ENCODE results near the gene DPP10.

DPP10 gene

DNA sequence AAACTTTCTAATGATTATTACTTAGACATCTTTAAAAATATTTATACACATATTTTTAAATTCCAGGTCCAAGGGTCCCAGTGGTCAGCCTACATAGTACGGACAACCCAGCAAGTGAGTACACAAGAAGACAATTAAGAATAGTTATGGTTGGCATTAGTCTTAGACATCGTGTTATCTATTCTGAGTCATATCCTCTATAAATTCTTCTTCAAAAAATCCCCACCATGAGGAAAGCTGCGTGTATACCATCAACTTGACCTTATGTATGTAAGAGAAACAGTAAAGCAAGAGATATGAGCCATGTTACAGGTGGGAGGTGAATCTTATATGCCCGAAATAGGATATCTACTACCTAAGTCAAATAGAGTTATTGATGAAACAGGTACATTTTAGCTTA, 1339.8 kb downstream of the DPP10 start:
- FAIRE-seq, result no peak

GRCh38 chr2:115796078-115796477, 1353.6 kb downstream of the DPP10 start:
- no peak for FAIRE-seq

- no peak for FAIRE-seq
Observed at GRCh38 chr2:115807276-115807675, 1364.8 kb downstream of the DPP10 start.

DNA sequence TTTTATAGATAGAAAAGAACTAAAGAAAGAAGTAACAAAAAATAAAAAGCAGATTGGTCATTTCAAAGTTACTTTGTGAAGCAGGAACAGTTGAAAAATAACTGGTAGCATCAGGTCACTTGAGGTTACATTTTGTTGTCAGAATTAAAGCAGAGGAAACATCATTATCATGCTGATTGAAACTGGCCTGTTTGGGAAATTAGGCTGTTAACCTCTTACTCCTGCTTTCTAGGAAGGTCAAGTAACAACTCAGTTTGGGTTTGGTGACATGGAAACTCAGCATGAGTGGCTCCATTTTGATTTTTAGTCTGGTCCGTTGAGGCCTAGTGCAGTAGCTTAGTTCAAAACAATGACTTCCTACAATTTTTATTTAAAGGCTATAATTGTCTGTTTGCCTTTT, 1383.5 kb downstream of the DPP10 start:
- FAIRE-seq, result no peak

- FAIRE-seq, result no peak
Observed at GRCh38 chr2:115833196-115833595, 1390.8 kb downstream of the DPP10 start.

- FAIRE-seq, result no peak
Observed at GRCh38 chr2:115838539-115838938, 1396.1 kb downstream of the DPP10 start.

GRCh38 chr2:115842306-115842705, 1399.9 kb downstream of the DPP10 start:
- FAIRE-seq, result no peak

DNA sequence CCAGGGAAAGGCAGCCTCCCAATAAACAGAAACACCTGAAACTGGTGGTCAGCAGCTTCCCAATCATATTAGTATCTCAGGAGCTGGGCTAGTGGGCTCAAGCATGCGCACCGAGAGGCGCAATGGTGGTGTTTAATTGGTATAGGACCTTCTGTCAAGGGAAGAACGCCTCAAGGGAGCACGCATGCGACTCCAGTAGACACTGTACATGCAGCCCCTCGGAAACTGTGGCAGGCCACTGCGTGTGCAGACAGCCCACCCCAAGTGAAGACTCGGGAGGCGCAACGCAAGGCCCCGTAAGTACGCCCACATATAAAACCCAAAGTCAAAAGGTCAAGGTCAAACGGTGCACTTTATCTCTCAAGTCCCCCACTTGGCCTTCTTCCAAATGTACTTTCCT, 1405.8 kb downstream of the DPP10 start:
- FAIRE-seq, result no peak

DNA sequence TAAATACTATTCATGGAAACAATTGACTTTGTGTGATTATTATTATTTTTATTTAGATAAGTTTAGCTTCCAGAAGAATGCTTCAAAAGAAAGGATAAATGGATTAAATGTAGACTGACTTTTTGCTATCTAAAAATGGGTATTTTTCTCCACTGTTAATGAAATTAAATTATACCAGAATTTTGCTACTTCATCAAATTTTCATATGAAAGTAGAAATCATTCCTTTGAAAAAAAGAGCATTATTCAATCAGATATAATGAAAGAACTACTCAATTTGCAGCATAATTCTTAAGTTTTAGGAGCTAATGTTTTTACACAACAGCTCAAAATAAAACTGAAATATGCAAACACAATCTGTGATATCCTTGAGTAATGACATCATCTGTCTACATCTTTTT, 1424.6 kb downstream of the DPP10 start:
- no peak for FAIRE-seq

- no peak for FAIRE-seq
Observed at GRCh38 chr2:115874427-115874826, 1432.0 kb downstream of the DPP10 start.

DNA sequence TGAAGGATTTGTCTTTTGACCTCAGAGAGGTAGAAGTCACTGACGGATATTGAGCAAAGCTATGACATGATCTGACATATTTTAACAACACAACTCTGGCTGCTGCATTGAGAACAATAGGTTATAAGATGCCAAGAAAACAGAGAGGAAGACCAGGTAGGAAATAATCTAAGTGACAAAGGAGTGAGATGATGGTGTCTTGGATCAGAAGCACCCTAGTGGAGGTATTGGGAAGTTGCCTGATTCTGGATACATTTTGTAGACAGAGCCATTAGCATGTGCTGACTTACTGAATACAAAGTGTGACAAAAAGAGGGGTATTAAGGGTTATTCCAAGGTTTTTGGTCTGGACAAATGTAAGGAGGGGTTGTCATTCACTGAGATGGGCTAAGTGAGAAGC, 1438.1 kb downstream of the DPP10 start:
- no peak for FAIRE-seq

DNA sequence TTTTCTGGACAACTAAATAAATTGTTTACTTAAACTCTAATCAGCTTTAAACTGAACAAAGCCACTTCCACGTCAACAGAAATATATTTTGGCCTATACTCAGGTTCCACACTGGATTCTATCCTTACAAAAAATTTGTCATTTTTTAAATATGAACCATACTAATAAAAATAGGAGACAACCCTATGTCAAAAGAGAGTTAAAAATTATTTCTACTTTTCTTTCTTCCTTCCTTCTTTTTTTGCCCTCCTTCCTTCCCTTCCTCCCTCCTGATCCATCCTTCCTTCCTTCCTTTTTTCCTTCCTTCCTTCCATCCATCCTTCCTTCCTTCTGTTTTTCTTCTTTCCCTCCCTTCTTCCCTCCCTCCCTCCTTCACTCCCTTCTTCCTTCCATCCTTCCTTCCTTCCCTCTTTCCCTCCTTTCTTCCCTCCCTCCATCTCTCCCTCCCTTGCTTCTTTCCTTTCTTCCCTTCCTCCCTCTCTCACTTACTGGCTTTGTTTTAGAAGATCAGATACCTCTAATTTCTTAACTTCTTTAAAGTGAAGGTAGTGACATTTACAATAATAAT, 1444.9 kb downstream of the DPP10 start:
- no peak for FAIRE-seq
